A549 treated with CORT108297 at 1 μM for 4 hours (cell line): ENCODE measurements around the gene CEACAM19. TPM values are rescaled to one million over a fixed set of nuclear protein-coding genes. Genes with fewer than 3 reads are reported as not detected.

ENCODE experiments used
- total RNA-seq: library from RNA; stranded (reverse); fragments of 200-300 nt; extraction: Qiagen RNA extraction; gene quantifications from 5 replicates; pipeline ENCODE4 v1.2.3, GENCODE V29; 2022

Gene CEACAM19, protein sequence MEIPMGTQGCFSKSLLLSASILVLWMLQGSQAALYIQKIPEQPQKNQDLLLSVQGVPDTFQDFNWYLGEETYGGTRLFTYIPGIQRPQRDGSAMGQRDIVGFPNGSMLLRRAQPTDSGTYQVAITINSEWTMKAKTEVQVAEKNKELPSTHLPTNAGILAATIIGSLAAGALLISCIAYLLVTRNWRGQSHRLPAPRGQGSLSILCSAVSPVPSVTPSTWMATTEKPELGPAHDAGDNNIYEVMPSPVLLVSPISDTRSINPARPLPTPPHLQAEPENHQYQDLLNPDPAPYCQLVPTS
- total RNA-seq: 8.3 to 10.6 TPM (median 9.8 TPM) in 5 replicates

GRCh38 chr19:44671400-44671799 is at the start of gene CEACAM19:
TSS of gene CEACAM19 (plus strand) at chr19:44671482. CDS start at chr19:44671932, 450 bp downstream.

DNA sequence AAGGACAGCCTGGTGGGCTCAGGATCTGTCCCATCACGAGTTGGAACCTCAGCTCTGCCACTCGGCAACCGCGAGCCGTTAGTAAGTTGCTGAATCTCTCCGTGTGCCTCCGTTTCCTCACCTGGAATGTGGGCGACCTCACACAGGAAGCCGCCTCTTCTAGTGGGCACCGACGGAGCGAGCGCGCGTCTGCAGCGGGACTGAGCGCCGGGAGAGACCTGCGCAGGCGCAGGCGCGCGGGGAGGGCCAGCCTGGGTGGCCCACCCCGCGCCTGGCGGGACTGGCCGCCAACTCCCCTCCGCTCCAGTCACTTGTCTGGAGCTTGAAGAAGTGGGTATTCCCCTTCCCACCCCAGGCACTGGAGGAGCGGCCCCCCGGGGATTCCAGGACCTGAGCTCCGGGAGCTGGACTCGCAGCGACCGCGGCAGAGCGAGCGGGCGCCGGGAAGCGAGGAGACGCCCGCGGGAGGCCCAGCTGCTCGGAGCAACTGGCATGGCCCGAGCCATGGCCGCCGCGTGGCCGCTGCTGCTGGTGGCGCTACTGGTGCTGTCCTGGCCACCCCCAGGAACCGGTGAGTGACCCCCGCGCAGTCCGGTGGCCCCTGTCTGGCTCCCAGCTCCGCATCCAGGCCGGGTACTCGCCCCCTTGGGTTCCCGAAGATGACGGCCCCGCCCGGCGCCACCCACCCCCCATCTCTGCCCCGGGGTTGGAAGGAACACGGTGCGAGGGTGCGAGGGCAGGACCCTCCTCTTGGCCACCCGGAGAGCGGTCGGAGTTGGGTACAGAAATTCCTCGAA is 27.5 kb upstream of the CEACAM19 start, which contains the start of gene PVR:
Gene PVR (plus strand): TSS at position 306 of the 797 bp plus-strand sequence. CDS start 187 bp downstream, at position 493.

DNA sequence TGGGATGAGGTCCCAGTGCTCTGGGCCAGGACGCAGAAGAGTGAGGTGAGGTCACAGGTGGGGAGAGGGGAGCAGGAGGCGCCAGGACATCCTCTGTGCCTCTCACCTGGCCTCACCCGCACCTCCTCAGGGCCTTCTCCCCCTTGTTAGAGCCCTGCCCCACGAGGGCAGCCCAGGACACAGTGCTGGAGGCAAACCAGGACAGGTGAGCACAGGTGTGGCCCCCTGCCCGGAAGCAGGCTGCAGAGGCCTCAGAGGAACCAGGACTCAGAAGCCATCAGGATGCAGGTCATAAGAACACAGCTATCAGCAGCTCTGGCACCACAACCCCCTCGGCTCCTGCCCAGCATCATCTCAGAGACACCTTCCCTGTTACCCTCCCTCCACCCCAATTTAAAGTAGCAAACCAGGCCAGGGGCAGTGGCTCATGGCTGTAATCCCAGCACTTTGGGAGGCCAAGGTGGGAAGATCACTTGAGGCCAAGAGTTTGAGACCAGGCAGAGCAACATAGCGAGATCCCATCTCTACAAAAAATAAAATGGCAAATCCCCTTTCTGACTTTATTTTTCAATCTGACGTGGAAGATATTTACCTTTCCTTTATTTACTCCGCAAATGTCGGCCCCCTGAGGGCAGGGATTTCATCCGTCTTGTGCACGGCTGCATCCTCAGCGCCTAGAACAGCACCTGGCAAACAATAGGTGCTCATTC is 27.4 kb downstream of the CEACAM19 start, which contains the start of gene CEACAM16:
Gene CEACAM16 (plus strand): TSS at position 660 of the 710 bp plus-strand sequence. CDS start 2,306 bp downstream, outside the sequence.

Other genes starting within 250 kb of the CEACAM19 start
- 1.9 to 3.4 TPM (median 3.1 TPM) in 5 replicates for gene ZNF229, start 223.0 kb upstream of the CEACAM19 start, total RNA-seq
- 6.7 to 8.6 TPM (median 8.0 TPM) in 5 replicates for gene ZNF180, start 171.0 kb upstream of the CEACAM19 start, total RNA-seq
- 0.05 to 0.08 TPM (median 0.06 TPM) in 5 replicates for gene CEACAM20, start 141.8 kb upstream of the CEACAM19 start, total RNA-seq
- 0.23 to 0.57 TPM (median 0.32 TPM) in 5 replicates for gene IGSF23, start 57.9 kb upstream of the CEACAM19 start, total RNA-seq
- gene PVR, start 27.6 kb upstream of the CEACAM19 start, total RNA-seq: 102 to 126 TPM (median 116 TPM) in 5 replicates
- 0.09 to 0.24 TPM (median 0.10 TPM) in 4 of 5 replicates, not detected in the other for gene CEACAM16, start 27.7 kb downstream of the CEACAM19 start, total RNA-seq
- 52.2 to 105 TPM (median 89.5 TPM) in 5 replicates for gene BCL3, start 77.2 kb downstream of the CEACAM19 start, total RNA-seq
- gene CBLC, start 106.4 kb downstream of the CEACAM19 start, total RNA-seq: not detected in 5 replicates
- gene BCAM, start 137.6 kb downstream of the CEACAM19 start, total RNA-seq: 64.2 to 91.6 TPM (median 88.8 TPM) in 5 replicates
- gene NECTIN2, start 174.8 kb downstream of the CEACAM19 start, total RNA-seq: 71.9 to 89.5 TPM (median 86.2 TPM) in 5 replicates
- gene TOMM40, start 219.8 kb downstream of the CEACAM19 start, total RNA-seq: 183 to 257 TPM (median 247 TPM) in 5 replicates
- 11.9 to 23.5 TPM (median 16.2 TPM) in 5 replicates for gene APOE, start 234.3 kb downstream of the CEACAM19 start, total RNA-seq
- 119 to 132 TPM (median 122 TPM) in 5 replicates for gene APOC1, start 243.1 kb downstream of the CEACAM19 start, total RNA-seq